Testis (tissue), 2 donors: Measurements from ENCODE around the gene RFTN2.

Experiments
- POLR2A ChIP-seq: fragments of 450-650 bp; IDR thresholded peaks from one replicate; pipeline ENCODE4 v1.6.1; 2017; ENCODE audit warnings: antibody characterized with exemption, mild to moderate bottlenecking, moderate library complexity
- TF ChIP-seq, protein P1 (sequence below), 3 experiments: fragments of 450-650 bp in 2 of 3; fragments of 200-600 bp in 1 of 3; sonication (generic) in 1 of 3; IDR thresholded peaks; one replicate each; pipeline ENCODE4 v1.5.1; 2016 to 2019; ENCODE audit warnings: antibody characterized with exemption in 3 of 3, mild to moderate bottlenecking in 2 of 3, moderate library complexity in 1 of 3

- TF ChIP-seq, protein P1, sequence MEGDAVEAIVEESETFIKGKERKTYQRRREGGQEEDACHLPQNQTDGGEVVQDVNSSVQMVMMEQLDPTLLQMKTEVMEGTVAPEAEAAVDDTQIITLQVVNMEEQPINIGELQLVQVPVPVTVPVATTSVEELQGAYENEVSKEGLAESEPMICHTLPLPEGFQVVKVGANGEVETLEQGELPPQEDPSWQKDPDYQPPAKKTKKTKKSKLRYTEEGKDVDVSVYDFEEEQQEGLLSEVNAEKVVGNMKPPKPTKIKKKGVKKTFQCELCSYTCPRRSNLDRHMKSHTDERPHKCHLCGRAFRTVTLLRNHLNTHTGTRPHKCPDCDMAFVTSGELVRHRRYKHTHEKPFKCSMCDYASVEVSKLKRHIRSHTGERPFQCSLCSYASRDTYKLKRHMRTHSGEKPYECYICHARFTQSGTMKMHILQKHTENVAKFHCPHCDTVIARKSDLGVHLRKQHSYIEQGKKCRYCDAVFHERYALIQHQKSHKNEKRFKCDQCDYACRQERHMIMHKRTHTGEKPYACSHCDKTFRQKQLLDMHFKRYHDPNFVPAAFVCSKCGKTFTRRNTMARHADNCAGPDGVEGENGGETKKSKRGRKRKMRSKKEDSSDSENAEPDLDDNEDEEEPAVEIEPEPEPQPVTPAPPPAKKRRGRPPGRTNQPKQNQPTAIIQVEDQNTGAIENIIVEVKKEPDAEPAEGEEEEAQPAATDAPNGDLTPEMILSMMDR (IDR thresholded peaks at IDR 0.05), result no peak
- TF ChIP-seq POLR2A, result no peak
These were observed 118.9 kb downstream of the RFTN2 start for GRCh38 chr2:197556456-197556855.
